ENCODE measurements around the gene SLC16A1.
"Not testable (repeated sequence)": the region's sequence is repeated elsewhere in the genome, so short reads cannot be mapped to it uniquely, and the experiment has no call there.

SLC16A1 gene

DNA sequence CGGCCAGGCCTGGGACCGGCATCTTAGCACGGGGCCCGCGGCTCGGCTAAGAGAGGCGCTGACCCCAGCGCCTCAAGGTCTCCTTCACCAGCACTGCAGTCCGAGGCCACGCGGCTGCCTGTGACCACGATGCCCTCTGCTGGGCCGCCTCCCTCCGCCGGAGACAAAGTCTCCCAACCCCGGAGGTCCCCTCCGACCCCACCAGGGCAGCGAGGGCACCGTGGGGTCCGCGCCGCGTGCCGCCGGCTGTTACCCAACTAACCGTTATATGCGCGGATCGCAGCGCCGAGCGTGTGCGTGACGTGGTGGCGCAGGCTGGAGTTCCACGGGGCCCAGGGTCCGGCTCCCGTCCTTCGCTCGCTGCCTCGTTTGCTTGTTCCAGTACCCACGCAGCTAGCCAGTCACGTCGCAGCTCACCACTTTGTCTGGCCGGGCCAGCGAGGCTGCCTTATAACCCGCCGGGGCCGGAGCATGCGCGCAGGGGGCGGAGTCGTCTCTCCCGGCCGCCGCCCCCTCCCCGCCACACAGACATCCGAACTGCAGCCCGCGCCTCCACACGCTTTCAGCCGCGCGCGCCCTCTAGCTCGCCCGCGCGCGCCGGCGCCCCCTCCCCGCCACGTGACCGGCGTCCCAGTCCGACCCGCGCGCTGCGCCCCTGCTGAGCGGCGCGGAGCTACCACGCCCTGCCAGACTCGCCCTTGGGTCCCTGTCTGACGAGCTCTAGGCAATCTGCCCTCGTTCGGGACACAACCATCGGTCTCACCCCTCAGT, at the start of gene SLC16A1:
Gene SLC16A1 (minus strand): TSS at position 424 of the 771 bp plus-strand sequence. CDS start 26,888 bp downstream, outside the sequence.
- peak; percentile 75 to 76 for DNase-seq (ENCODE audit: low read depth in 2 of 2)

DNA sequence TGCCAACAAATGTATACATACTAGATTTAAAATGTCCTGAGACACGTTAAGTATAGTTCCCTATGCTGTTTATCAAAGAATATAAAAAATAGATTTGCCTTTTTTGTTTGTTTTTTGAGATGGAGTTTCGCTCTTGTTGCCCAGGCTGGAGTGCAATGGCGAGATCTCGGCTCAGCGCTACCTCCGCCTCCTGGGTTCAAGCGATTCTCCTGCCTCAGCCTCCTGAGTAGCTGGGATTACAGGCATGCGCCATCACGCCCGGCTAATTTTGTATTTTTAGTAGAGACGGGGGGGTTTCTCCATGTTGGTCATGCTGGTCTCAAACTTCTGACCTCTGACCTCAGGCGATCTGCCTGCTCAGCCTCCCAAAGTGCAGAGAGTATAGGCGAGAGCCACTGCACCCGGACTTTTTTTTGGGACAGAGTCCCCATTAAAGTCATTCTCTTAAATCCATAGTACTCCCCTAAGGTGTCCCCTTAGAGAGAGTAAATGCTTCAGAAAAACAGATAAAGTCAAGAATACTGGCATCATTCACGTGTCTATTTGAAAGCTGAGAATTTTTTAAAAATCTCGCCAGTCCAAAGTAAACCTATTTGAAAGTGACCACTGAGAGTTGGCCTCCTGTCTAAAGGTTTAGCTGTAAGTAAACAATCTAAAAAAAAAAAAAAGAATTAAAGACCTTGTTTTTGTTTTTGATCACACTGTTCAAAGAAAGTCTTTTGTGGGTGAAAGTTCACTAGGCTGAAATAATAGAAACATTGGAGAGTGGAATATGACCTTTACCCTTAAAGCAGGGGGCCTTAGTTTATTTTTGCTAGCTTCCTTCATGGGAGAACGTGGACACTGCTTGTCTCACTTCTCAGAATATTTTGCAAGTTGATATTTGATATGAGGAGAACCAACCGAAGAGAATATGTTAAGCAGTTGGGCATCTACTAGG, 48.0 kb upstream of the SLC16A1 start:
- no peak for DNase-seq (ENCODE audit: low read depth in 2 of 2)

DNA sequence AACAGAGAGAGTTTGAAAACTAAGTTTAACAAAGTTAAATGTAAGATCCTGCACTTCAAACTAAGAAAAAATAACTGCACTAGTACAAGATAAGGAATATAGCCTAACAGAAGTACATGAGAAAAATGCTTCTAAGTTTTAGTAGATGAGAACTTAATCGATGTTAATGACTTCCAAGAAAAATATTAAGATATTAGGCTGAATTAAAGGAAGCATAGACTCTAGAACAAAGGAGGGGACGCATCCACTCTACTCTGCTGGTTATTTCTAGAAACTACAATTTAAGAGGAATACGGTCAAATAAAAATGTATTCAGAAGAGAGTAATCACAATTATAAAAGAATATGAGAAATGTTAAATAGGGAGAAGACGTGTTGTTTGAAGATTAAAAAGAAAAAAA, 46.3 kb upstream of the SLC16A1 start:
- no peak for DNase-seq (ENCODE audit: low read depth in 2 of 2)

- DNase-seq (ENCODE audit: low read depth in 2 of 2): no peak
Observed at GRCh38 chr1:112998592-112999235, 42.7 kb upstream of the SLC16A1 start.

DNA sequence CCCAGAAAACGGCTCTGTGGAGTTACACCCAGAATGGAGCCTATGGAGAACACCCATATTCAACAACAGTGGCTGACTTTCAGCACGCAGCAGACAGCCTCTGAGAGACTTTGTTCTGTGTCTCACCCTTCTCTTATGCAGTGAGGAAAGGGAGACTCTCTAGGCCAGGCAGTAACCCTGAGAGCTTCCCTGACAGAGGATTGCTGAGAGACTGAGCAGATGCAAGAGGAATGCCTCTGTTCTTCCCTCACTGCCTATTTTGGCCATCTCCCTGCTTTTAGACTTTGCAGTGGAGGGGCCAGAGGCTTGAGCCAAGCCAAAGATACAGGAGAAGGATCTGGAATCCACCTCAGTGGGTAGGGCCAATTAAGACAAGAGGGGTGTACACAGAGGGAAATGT, 41.8 kb upstream of the SLC16A1 start:
- no peak for DNase-seq (ENCODE audit: low read depth in 2 of 2)

DNA sequence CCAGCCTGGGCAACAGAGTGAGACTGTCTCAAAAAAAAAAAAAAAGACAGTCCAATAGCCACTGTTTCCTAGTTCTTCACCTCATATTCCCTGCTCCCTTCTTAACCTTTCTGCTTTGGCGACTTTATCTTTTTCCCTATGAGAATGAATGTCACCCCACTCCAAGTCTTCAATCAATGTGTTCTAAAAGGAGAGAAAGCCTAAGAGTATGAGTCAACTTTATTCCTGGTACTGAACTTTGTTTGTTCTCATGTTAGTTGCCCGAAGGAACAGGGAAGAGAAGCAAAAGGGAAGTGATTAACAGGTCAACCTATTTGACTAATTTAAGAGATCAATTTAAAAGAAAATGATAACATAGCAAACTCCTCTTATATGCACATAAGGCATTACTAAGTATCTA, 39.9 kb upstream of the SLC16A1 start:
- no peak for DNase-seq (ENCODE audit: low read depth in 2 of 2)

- not testable (repeated sequence) for DNase-seq (ENCODE audit: low read depth in 2 of 2)
Observed at GRCh38 chr1:112995021-112995420, 39.0 kb upstream of the SLC16A1 start.

DNA sequence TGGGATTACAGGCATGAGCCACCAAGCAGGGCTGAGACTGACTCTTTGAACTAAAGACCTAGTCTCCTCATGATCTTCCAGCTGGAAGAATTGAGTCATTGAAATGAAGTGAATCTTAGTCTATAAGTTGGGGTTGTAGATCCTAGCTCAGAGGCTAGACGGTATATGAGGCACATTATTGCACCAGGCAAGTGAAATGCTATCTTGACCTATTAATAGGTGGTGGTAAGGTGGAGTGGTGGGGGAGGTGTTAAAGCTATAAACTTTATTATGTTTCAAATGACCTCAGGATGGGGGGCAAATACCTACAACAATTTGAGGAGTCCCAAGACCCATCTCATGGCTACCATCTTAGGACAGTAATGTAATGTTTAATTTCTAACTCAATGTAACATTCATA, 36.8 kb upstream of the SLC16A1 start:
- no peak for DNase-seq (ENCODE audit: low read depth in 2 of 2)

GRCh38 chr1:112991402-112992120, 35.6 kb upstream of the SLC16A1 start:
- DNase-seq (ENCODE audit: low read depth in 2 of 2): no peak

DNA sequence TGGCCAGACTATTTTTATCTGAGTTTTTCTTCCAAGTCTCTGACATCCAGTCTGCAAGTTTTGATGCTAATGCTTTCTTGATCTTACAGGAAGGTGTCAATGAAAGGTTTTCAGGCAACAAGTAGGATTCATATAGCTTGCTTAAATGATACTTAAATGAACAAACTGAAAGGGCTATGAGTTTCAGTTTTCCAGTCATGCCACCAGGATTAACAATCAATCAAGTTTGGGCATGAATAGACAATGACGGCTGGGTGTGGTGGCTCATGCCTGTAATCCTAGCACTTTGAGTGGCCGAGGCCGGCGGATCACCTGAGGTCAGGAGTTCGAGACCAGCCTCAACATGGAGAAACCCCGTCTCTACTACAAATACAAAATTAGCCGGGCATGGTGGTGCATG, 34.3 kb upstream of the SLC16A1 start:
- no peak for DNase-seq (ENCODE audit: low read depth in 2 of 2)

DNA sequence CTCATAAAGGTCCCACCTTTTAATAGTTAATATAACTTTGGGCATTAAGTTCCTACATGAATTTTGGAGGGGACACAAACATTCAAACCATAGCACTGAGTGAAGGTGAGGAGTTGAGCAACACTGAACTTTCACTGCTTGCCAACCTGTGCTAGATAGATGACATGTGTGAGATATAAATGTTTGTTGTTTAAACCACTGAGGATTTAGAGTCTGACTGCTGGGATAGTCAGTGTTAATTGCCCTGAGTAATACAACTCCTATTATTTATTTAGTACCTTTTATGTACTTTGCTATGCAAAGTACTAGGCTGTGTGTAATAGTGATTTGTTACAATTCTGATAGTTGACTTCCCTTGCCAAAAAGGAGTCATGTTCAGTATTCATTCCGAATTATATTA, 32.4 kb upstream of the SLC16A1 start:
- no peak for DNase-seq (ENCODE audit: low read depth in 2 of 2)

DNA sequence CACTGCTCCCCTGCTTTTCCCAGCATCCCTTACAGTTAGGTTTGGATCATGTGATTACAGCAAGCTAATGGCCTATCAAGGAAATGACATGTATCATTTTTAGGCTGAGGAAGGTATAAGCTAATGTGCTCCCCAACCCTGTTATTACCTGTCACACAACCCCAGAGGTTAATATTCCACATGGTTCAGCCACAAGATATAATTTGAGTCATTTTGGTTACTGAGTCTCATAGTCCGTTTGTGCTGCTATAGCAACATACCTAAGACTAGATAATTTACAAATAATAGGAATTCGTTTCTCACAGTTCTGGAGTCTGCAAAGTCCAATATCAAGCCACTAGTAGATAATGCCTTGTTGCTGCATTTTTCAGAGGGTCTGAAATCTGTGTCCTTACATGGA, 29.1 kb upstream of the SLC16A1 start:
- DNase-seq (ENCODE audit: low read depth in 2 of 2): no peak

GRCh38 chr1:112983537-112984131, 27.6 kb upstream of the SLC16A1 start:
- no peak for DNase-seq (ENCODE audit: low read depth in 2 of 2)

DNA sequence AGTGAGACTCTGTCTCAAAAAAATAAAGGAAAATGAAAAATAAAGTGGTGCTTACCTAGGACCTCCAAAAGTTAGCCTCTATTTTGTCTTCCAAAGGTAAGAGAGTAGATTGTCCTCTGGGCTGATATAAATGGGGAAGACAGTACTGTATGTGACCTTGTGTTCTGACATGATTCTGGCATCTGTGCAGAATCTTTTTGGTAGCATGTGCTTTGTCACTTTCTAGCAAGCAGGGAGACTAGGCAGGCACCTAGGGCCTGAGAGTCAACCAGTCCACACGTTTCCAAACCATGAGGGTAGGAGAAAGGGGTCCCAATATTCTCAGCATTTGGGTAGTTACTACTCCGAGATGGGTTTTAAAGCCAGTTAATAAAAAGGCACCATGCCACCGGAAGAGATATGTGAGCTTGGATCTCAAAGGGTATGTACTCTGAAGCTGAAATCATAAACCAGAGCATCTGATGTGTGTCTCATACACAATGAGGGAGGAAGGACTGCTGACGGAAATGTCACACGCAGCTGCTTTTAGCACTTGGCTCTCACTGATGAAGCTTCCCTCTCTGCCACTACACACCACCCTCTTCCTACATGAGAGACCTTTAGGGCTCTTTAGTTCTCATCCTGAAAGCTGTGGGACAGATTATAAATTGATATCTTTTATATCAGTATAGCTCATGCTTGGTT, 27.0 kb upstream of the SLC16A1 start:
- DNase-seq (ENCODE audit: low read depth in 2 of 2): no peak

- no peak for DNase-seq (ENCODE audit: low read depth in 2 of 2)
Observed at GRCh38 chr1:112982328-112982727, 26.3 kb upstream of the SLC16A1 start.

GRCh38 chr1:112981834-112982233, 25.8 kb upstream of the SLC16A1 start:
- DNase-seq (ENCODE audit: low read depth in 2 of 2): not testable (repeated sequence)

- DNase-seq (ENCODE audit: low read depth in 2 of 2): no peak
Observed at GRCh38 chr1:112981426-112981825, 25.4 kb upstream of the SLC16A1 start.

DNA sequence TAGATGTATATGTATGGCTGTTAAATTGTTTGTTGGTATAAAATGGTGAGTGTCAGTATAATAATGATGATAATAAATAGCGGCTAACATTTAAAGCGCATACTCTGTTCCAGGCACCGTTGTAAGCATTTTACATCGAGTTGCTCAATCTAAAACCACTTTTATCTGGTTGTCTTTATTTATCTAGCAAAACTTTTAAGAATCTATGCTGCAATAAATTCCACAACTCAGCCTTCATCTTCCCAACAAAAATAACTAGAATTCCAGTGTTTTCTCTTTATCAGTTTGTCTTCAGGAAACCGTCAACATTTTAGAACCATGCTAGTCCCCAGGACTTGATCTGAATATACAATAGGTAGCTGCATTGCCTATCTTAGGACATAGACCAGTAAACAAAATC, 19.3 kb upstream of the SLC16A1 start:
- no peak for DNase-seq (ENCODE audit: low read depth in 2 of 2)

- no peak for DNase-seq (ENCODE audit: low read depth in 2 of 2)
Observed at GRCh38 chr1:112974646-112975045, 18.6 kb upstream of the SLC16A1 start.

GRCh38 chr1:112973788-112974187, 17.8 kb upstream of the SLC16A1 start:
- DNase-seq (ENCODE audit: low read depth in 2 of 2): no peak

GRCh38 chr1:112971006-112971405, 15.0 kb upstream of the SLC16A1 start:
- DNase-seq (ENCODE audit: low read depth in 2 of 2): no peak
